Measurements from ENCODE around the gene ZDHHC14.

GRCh38 chr6:157647261-157647915 lies 266.4 kb downstream of the ZDHHC14 start:
- TF ChIP-seq POLR2A (IDR thresholded peaks at IDR 0.05; ENCODE audit: low read length): no peak
- TF ChIP-seq GATA1 (IDR thresholded peaks at IDR 0.05; ENCODE audit: low read depth, low read length): no peak
